Activated CD4-positive, alpha-beta T cell treated with anti-CD3 and anti-CD28 coated beads for 36 hours (primary cell): ENCODE data around the gene EIF2AK2. TPM values are rescaled to one million over a fixed set of nuclear protein-coding genes. Genes with fewer than 3 reads are reported as not detected.
A peak's percentile ranks its signal among the peaks of the same experiment; 100 is the strongest.

Experiments
- ATAC-seq: fragments of 200-7000 bp; cut with Tn5 transposase; one replicate; pipeline ENCODE4 v1.10.0; 2021; ENCODE audit warnings: mild to moderate bottlenecking, moderate library complexity
- CTCF ChIA-PET: fragments of 350-600 bp; sonication (Branson Sonifier 250); formaldehyde crosslinking; loops from one replicate; lab custom pipeline; 2021; ENCODE audit warnings: antibody characterized with exemption; lab: Charles Lee
- POLR2A ChIA-PET: fragments of 350-600 bp; sonication (Branson Sonifier 250); formaldehyde crosslinking; loops from one replicate; lab custom pipeline; 2021; ENCODE audit warnings: antibody characterized with exemption, inconsistent platforms; lab: Charles Lee
- DNase-seq: peaks from one replicate; pipeline ENCODE4 v3.0.0-alpha.2; 2020
- H3K27ac Mint-ChIP-seq: one replicate; pipeline ENCODE4 v1.8.0; 2021; ENCODE audit warnings: mixed read lengths
- H3K27me3 Mint-ChIP-seq: one replicate; pipeline ENCODE4 v1.8.0; 2021; ENCODE audit warnings: mixed read lengths
- H3K36me3 Mint-ChIP-seq: one replicate; pipeline ENCODE4 v1.8.0; 2021; ENCODE audit warnings: low read depth, mixed read lengths
- H3K4me1 Mint-ChIP-seq: one replicate; pipeline ENCODE4 v1.8.0; 2021; ENCODE audit warnings: mixed read lengths
- H3K4me3 Mint-ChIP-seq: one replicate; pipeline ENCODE4 v1.8.0; 2021; ENCODE audit warnings: mild to moderate bottlenecking, moderate library complexity, mixed read lengths
- H3K9me3 Mint-ChIP-seq: one replicate; pipeline ENCODE4 v1.8.0; 2021; ENCODE audit warnings: low read depth, mixed read lengths
- intact Hi-C, 2 experiments: fragments of 100-400 bp; cut with DNase I in 1 of 2; cut with micrococcal nuclease in 1 of 2; formaldehyde crosslinking; loops; one replicate each; pipeline versions ENCODE4 v1.14.2 to v1.15.1; 2022 to 2024; cut with DNase I, micrococcal nuclease
- total RNA-seq, 2 experiments: library from RNA; stranded (reverse); gene quantifications; one replicate each; pipeline ENCODE4 v1.2.3, GENCODE V29; 2021

The EIF2AK2 gene
- total RNA-seq, 2 experiments from 2014 or later: 66.4 to 70.6 TPM

- no peak for DNase-seq
- intact Hi-C loops: no loop called here
- H3K36me3 Mint-ChIP-seq: peaks cover 27% of the 10 kb centered on the region
- peak overlapping the region; percentile 44 for H3K27ac Mint-ChIP-seq
- H3K9me3 Mint-ChIP-seq: no peaks in the 10 kb centered on the region
- ATAC-seq: no peak
- CTCF ChIA-PET: no interaction called here
- H3K4me1 Mint-ChIP-seq: no peaks in the 10 kb centered on the region
- H3K27me3 Mint-ChIP-seq: no peaks in the 10 kb centered on the region
- no peak overlapping the region for H3K4me3 Mint-ChIP-seq
- POLR2A ChIA-PET: no interaction called here
Observed at GRCh38 chr2:37100054-37100453, 56.7 kb downstream of the EIF2AK2 start.

DNA sequence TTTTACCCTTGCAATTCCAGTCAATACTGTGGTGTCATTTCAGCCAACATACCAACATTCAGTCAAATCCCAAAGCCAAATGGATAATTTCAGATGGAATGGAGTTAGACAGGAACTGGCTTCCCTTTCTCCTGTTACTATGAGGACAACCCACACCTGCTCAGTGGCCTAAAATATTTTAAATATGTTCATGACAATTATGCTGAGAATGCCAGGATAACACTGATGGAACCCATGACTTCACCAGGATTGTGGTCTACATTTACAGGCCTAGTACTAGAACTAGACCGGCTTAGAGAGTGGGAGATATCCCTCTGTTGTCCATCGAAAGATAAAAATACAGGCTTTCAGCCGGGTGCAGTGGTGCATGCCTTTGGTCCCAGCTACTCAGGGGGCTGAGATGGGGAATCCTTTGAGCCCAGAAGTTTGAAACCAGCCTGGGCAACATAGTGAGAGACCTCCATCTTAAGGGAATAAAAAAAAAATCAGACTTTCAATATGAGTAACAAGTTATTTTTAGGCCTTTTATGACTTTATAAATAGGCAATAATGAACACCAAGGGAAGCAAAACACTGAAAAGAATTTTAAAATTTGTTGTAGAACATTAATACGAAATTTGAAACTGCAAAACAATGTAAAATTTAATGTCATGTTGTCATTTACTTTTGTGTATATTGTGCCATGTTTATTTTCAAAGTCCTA is 58.2 kb downstream of the EIF2AK2 start:
- no peaks in the 10 kb centered on the region for H3K9me3 Mint-ChIP-seq
- no peak for ATAC-seq
- peaks cover 38% of the 10 kb centered on the region for H3K36me3 Mint-ChIP-seq
- ChIA-PET CTCF (interaction anchor here (1.4 kb wide), 1 partner anchor 12 kb away, joined by 4 read pairs; no protein-coding TSS in a partner anchor), POLR2A (no interaction called here)
- DNase-seq: no peak
- H3K4me3 Mint-ChIP-seq: no peak overlapping the region
- H3K4me1 Mint-ChIP-seq: no peaks in the 10 kb centered on the region
- H3K27ac Mint-ChIP-seq: no peak overlapping the region
- H3K27me3 Mint-ChIP-seq: no peaks in the 10 kb centered on the region
- intact Hi-C loops: no loop called here

- Mint-ChIP-seq H3K4me1 (no peaks in the 10 kb centered on the region), H3K4me3 (no peak overlapping the region), H3K27me3 (no peaks in the 10 kb centered on the region), H3K9me3 (no peaks in the 10 kb centered on the region), H3K27ac (no peak overlapping the region), H3K36me3 (peaks cover 40% of the 10 kb centered on the region)
- ChIA-PET POLR2A (no interaction called here), CTCF (no interaction called here)
- intact Hi-C loops: no loop called here
- DNase-seq: no peak
- ATAC-seq: no peak
Observed at GRCh38 chr2:37096568-37096967, 60.2 kb downstream of the EIF2AK2 start.

DNA sequence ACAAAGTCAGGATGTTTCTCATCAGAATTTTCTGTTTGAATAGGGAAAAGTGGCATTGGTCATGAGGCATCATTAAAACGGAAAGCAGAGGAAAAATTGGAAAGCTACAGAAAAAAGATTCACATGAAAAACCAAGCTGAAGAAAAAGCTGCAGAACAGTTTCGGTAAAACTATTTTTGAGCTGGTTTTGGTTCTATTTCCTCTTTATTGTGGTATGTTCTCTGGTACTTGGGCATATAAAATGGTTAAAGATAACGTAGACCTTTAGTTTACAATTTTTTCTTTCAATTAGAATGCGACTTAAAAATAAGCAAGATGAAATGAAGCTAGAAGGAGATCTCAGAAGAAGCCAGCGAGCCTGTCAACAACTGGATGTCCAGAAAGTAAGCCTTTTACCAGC is 64.9 kb downstream of the EIF2AK2 start:
- no peaks in the 10 kb centered on the region for H3K4me1 Mint-ChIP-seq
- peaks cover 37% of the 10 kb centered on the region for H3K36me3 Mint-ChIP-seq
- DNase-seq (no peak), ATAC-seq (no peak)
- ChIA-PET CTCF (interaction anchor here (1.2 kb wide), 1 partner anchor 19 kb away, joined by 3 read pairs; no protein-coding TSS in a partner anchor), POLR2A (no interaction called here)
- H3K4me3 Mint-ChIP-seq: no peak overlapping the region
- no peaks in the 10 kb centered on the region for H3K27me3 Mint-ChIP-seq
- H3K9me3 Mint-ChIP-seq: no peaks in the 10 kb centered on the region
- no peak overlapping the region for H3K27ac Mint-ChIP-seq
- intact Hi-C loops: no loop called here

DNA sequence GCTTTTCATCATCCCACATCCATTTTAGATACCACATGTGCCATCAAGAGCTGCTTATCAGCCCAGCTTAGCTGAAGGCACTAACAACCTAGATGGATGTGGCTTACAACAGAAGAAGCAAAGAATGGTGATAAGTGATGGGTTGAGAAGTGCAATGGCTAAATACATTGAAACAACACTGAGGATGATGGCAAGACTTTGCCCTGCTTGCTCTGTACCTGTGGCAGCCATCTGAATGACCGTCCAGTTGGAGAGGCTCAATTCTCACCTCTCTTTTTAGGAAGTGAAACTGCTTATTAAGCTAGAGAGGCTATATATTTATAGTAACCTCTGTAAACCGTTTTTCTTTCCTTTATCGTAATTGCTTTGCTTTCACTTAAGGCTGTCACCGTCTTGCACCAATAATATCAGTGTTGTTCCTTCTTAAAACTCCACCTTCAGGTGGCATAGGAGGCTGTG is 66.7 kb downstream of the EIF2AK2 start:
- DNase-seq: no peak
- POLR2A ChIA-PET: no interaction called here
- no peak overlapping the region for H3K27ac Mint-ChIP-seq
- intact Hi-C loops: no loop called here
- no peaks in the 10 kb centered on the region for H3K27me3 Mint-ChIP-seq
- H3K4me3 Mint-ChIP-seq: no peak overlapping the region
- H3K36me3 Mint-ChIP-seq: peaks cover 28% of the 10 kb centered on the region
- no peaks in the 10 kb centered on the region for H3K9me3 Mint-ChIP-seq
- no peak for ATAC-seq
- peaks cover 5% of the 10 kb centered on the region for H3K4me1 Mint-ChIP-seq
- CTCF ChIA-PET: no interaction called here

DNA sequence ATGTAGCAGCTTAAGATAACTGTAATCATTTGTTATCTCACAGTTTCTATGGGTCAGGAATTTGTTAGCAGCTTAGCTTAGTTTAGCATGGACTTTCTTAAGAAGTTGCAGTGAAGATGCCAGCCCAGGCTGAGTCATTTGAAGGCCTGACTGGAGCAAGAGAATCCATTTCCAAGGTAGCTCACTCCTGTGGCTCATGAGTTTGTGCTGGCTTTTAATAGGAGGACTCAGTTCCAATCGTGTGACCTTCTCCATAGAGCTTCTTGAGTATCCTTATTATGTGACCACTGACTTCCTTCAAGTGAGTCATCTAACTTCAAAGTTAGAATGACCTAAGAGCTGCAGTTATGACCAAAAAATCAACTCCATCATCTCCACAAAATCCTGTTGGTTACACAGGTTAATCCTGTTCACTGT is 71.0 kb downstream of the EIF2AK2 start:
- ATAC-seq: peak; percentile 16
- H3K4me1 Mint-ChIP-seq: peaks cover 31% of the 10 kb centered on the region
- no peaks in the 10 kb centered on the region for H3K27me3 Mint-ChIP-seq

DNA sequence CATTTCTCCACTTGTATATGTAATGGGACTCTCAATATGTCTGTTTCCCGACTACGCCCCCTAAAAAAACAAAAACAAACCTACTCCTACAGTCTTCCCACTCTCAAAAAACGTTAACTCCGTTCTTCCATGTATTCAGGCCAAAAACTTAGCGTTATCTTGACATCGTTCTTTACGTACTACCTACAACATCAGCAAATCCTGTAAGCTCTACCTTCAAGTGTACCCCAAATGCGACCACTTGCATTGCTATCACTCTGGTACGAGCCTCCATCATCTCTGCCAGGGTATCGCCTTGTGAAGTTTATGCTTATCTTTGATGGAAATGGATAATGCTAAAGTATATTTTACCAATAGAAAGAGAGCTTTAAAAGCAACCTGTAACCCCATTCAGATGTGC is 72.0 kb downstream of the EIF2AK2 start:
- Mint-ChIP-seq H3K9me3 (no peaks in the 10 kb centered on the region), H3K4me3 (no peak overlapping the region), H3K4me1 (peaks cover 40% of the 10 kb centered on the region), H3K27me3 (no peaks in the 10 kb centered on the region), H3K36me3 (peaks cover 28% of the 10 kb centered on the region), H3K27ac (no peak overlapping the region)
- POLR2A ChIA-PET: no interaction called here
- CTCF ChIA-PET: interaction anchor here (0.6 kb wide), 1 partner anchor 36 kb away, joined by 4 read pairs; no protein-coding TSS in a partner anchor
- intact Hi-C loops: loop anchor here (1.0 to 2.0 kb wide), 5 partner anchors 73 to 1666 kb away; partner anchors contain the start of genes CEBPZ (in 2 of the 2), NDUFAF7 (in 2 of the 2), STRN (in 2 of the 2) and SRSF7 (in 1 of the 2)
- DNase-seq: no peak
- no peak for ATAC-seq

More for the DNA sequence above, 71.0 kb downstream of the EIF2AK2 start:
- peak; percentile 25 for DNase-seq
- H3K36me3 Mint-ChIP-seq: peaks cover 21% of the 10 kb centered on the region
- no peaks in the 10 kb centered on the region for H3K9me3 Mint-ChIP-seq
- ChIA-PET POLR2A (interaction anchor here (0.7 kb wide), 1 partner anchor 144 kb away, joined by 4 read pairs; no protein-coding TSS in a partner anchor), CTCF (interaction anchor here (0.8 to 1.4 kb wide), 2 partner anchors 10 to 12 kb away, joined by 4 read pairs; no protein-coding TSS in a partner anchor)
- intact Hi-C loops: loop anchor here (1.0 to 2.0 kb wide), 3 partner anchors 119 to 1665 kb away; partner anchors contain the start of genes SRSF7 (in 1 of the 2) and STRN (in 1 of the 2)
- no peak overlapping the region for H3K4me3 Mint-ChIP-seq
- H3K27ac Mint-ChIP-seq: no peak overlapping the region

DNA sequence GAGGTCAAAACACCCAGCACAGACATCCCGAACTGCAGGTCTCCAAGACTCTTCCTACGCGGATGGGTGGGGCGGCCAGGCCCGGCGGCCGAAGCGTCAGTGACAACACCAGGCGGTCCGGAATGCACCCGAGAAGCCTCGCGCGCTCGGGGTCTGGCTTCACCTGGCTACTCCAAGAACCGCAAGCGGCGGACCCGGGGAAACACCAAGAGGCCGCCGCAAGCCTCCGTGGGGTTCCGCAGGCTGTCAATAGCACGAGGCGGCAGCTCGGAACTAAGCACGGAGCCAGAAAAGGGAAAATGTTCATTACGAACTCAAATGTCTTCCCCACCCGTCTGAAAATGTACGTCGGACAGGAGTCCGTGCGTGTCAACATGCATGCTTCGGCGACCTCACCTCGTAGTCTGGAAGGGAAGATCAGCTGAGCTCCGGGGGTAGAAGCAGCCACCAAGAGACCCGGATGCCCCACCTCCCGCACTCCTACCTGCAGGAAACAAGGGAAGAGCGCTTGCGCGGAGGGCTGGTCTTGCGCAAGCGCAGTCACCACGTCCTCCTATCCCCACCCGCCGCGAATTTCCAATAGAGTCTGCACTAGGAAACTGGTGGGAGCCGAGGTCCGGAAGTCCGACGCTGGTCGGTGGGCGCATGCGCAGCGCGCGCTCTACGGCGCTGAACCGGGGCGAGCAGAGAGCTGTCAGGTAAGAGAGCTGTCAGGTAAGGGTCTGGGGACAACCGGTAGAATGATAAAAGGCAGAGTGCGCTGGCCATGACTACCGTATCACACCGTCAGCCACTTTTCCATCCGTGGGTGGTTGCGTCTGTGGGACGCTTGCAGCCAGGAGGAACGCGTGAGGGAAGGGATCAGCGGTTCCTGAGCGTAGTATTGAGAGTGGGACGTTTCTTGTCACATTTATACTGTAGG is 72.6 kb downstream of the EIF2AK2 start, which contains the start of the genes GPATCH11 and HEATR5B:
Gene GPATCH11, plus strand, starts transcription at position 646 of the 922 bp plus-strand sequence. CDS start 3,864 bp downstream, outside the sequence.
Gene HEATR5B, minus strand, starts transcription at position 500 of the 922 bp plus-strand sequence. CDS start 958 bp downstream, outside the sequence.
- intact Hi-C loops: loop anchor here (1.0 to 2.0 kb wide), 5 partner anchors 73 to 1667 kb away; partner anchors contain the start of genes CEBPZ (in 2 of the 2), NDUFAF7 (in 2 of the 2), STRN (in 2 of the 2) and SRSF7 (in 1 of the 2)
- Mint-ChIP-seq H3K4me3 (no peak within 1 kb of the TSS), H3K27me3 (no peaks in the 10 kb centered on the region)

GRCh38 chr2:37080689-37081088 is 76.1 kb downstream of the EIF2AK2 start:
- intact Hi-C loops: no loop called here
- peak overlapping the region; percentile 17 for H3K4me3 Mint-ChIP-seq
- ATAC-seq (no peak), DNase-seq (no peak)
- POLR2A ChIA-PET: no interaction called here
- no peaks in the 10 kb centered on the region for H3K9me3 Mint-ChIP-seq
- peak overlapping the region; percentile 77 for H3K27ac Mint-ChIP-seq
- no peaks in the 10 kb centered on the region for H3K27me3 Mint-ChIP-seq
- H3K36me3 Mint-ChIP-seq: peaks cover 29% of the 10 kb centered on the region
- CTCF ChIA-PET: no interaction called here
- peaks cover 55% of the 10 kb centered on the region for H3K4me1 Mint-ChIP-seq

More for the DNA sequence above, 72.6 kb downstream of the EIF2AK2 start, which contains the start of the genes GPATCH11 and HEATR5B:
- CTCF ChIA-PET: interaction anchor here (0.6 kb wide), 1 partner anchor 36 kb away, joined by 4 read pairs; no protein-coding TSS in a partner anchor
- Mint-ChIP-seq H3K27ac (no peak within 1 kb of the TSS), H3K4me1 (peaks cover 44% of the 10 kb centered on the region), H3K9me3 (no peaks in the 10 kb centered on the region), H3K36me3 (peaks cover 27% of the 10 kb centered on the region)
- ATAC-seq (peak; percentile 89), DNase-seq (peak; percentile 94)
- POLR2A ChIA-PET: interaction anchor here (0.7 kb wide), 1 partner anchor 993 kb away, joined by 3 read pairs; no protein-coding TSS in a partner anchor

DNA sequence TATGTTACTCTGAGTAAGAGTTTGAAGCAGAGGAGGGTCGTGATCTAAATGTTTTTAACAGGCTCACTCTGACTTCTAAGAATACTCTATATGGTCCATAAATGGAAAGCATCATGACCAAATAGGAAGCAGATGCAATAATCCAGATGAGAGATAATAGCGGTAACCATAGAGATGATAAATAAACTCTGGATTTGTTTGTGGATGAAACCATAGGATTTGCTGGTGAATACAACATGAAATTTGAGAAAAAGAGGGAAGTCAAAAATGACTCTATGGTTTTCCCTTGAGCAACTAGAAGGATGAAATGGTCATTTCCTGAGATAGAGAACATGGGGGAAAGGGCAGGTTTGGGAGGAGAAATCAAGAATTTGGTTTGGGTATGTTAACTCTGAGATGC is 76.5 kb downstream of the EIF2AK2 start:
- intact Hi-C loops: no loop called here
- ChIA-PET CTCF (no interaction called here), POLR2A (no interaction called here)
- Mint-ChIP-seq H3K27ac (peak overlapping the region; percentile 77), H3K9me3 (no peaks in the 10 kb centered on the region), H3K4me1 (peaks cover 54% of the 10 kb centered on the region), H3K36me3 (peaks cover 32% of the 10 kb centered on the region), H3K4me3 (peak overlapping the region; percentile 17), H3K27me3 (no peaks in the 10 kb centered on the region)
- DNase-seq (no peak), ATAC-seq (no peak)
